ENCODE data around the gene ODC1. TPM values are rescaled to one million over a fixed set of nuclear protein-coding genes. Genes with fewer than 3 reads are reported as not detected.

Gene ODC1
- total and polyA plus RNA-seq, 2 experiments from 2014 or later = 23.3 to 70.3 TPM

GRCh38 chr2:10422732-10423399 is 25.3 kb downstream of the ODC1 start:
- Mint-ChIP-seq H3K4me1 (no peaks in the 10 kb centered on the region), H3K4me3 (no peak overlapping the region)
- no peak for TF ChIP-seq STAT1 (IDR thresholded peaks at IDR 0.05; ENCODE audit: unreplicated experiment)
- TF ChIP-seq JUNB (IDR thresholded peaks at IDR 0.05; ENCODE audit: unreplicated experiment) = no peak
- TF ChIP-seq EZH2 (IDR thresholded peaks at IDR 0.05; ENCODE audit: low read depth, unreplicated experiment) = no peak
- no peak for TF ChIP-seq ZNF114 (CRISPR knock-in tag; IDR thresholded peaks at IDR 0.05)
- no peak for TF ChIP-seq ZNF462 (CRISPR knock-in tag; IDR thresholded peaks at IDR 0.05)
- no peak for TF ChIP-seq REST (IDR thresholded peaks at IDR 0.05; ENCODE audit: unreplicated experiment)
- TF ChIP-seq CTCF (conservative IDR thresholded peaks at IDR 0.05; ENCODE audit: low read depth in 2 of 2) = no peak
- no peak for TF ChIP-seq POLR2AphosphoS5 (IDR thresholded peaks at IDR 0.05; ENCODE audit: low read depth)
- no peak for TF ChIP-seq ZNF331 (CRISPR knock-in tag; IDR thresholded peaks at IDR 0.05; ENCODE audit: low read depth)
- TF ChIP-seq NANOG (IDR thresholded peaks at IDR 0.05; ENCODE audit: borderline replicate concordance) = no peak
- TF ChIP-seq, protein P1, sequence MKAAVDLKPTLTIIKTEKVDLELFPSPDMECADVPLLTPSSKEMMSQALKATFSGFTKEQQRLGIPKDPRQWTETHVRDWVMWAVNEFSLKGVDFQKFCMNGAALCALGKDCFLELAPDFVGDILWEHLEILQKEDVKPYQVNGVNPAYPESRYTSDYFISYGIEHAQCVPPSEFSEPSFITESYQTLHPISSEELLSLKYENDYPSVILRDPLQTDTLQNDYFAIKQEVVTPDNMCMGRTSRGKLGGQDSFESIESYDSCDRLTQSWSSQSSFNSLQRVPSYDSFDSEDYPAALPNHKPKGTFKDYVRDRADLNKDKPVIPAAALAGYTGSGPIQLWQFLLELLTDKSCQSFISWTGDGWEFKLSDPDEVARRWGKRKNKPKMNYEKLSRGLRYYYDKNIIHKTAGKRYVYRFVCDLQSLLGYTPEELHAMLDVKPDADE (IDR thresholded peaks at IDR 0.05) = no peak
- TF ChIP-seq EZH2phosphoT487 (IDR thresholded peaks at IDR 0.05; ENCODE audit: unreplicated experiment) = no peak
- no peak for TF ChIP-seq CREB1 (CRISPR knock-in tag; IDR thresholded peaks at IDR 0.05; ENCODE audit: low read depth)

More at GRCh38 chr2:10422732-10423399, 25.3 kb downstream of the ODC1 start:
- H3K36me3 Mint-ChIP-seq (ENCODE audit: low read depth) = no peaks in the 10 kb centered on the region
- Histone ChIP-seq H3K27ac (ENCODE audit: low read depth) (no peak overlapping the region), H3K9me2 (ENCODE audit: insufficient read depth) (no peaks in the 10 kb centered on the region), H4K20me1 (replicated peaks; ENCODE audit: insufficient read depth) (no peaks in the 10 kb centered on the region), H3K4me3 (no peak overlapping the region), H3K27me3 (ENCODE audit: insufficient read depth) (no peaks in the 10 kb centered on the region), H3K36me3 (ENCODE audit: insufficient read depth) (no peaks in the 10 kb centered on the region), H3K4me2 (no peak overlapping the region), H2AFZ (no peak overlapping the region), H3K79me2 (replicated peaks; ENCODE audit: insufficient read depth) (no peaks in the 10 kb centered on the region), H3F3A (replicated peaks; ENCODE audit: low read depth) (no peaks in the 10 kb centered on the region), H3K4me1 (ENCODE audit: insufficient read depth) (no peaks in the 10 kb centered on the region)
- H3K9me3 Mint-ChIP-seq = no peaks in the 10 kb centered on the region
- peaks cover 3% of the 10 kb centered on the region for H3K27me3 Mint-ChIP-seq (ENCODE audit: insufficient read depth, low read depth, poor library complexity)
- no peak for ATAC-seq
- H3K27ac Mint-ChIP-seq = no peak overlapping the region
- no peak for DNase-seq (ENCODE audit: low spot score)
